ENCODE results near the gene SPDYE11.
"Not testable (repeated sequence)": the region's sequence is repeated elsewhere in the genome, so short reads cannot be mapped to it uniquely, and the experiment has no call there.

DNA sequence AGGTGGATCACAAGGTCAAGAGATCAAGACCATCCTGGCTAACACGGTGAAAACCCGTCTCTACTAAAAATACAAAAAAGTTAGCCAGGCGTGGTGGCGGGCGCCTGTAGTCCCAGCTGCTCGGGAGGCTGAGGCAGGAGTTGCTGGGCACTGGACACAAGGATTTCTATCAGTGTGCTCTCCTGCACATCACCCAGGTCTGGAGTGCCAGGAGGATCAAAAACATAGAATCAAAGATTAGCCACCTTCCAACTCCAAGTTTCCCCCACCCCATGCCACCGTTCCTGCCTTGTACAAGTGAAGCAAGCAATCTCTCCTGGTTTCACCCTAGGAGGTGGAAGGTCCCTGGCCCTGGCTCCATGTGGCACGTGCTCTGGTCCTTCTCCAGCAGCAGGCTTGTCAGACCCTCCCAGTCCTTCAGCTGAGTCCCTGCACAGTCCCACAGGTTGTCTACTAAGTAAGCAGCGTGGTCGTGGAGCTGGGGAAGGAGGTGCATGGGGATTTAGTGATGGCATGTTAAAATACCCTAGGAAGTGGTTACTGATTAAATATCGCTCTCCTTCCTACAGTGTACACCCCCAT, 59.7 kb downstream of the SPDYE11 start:
- TF ChIP-seq, protein P1, sequence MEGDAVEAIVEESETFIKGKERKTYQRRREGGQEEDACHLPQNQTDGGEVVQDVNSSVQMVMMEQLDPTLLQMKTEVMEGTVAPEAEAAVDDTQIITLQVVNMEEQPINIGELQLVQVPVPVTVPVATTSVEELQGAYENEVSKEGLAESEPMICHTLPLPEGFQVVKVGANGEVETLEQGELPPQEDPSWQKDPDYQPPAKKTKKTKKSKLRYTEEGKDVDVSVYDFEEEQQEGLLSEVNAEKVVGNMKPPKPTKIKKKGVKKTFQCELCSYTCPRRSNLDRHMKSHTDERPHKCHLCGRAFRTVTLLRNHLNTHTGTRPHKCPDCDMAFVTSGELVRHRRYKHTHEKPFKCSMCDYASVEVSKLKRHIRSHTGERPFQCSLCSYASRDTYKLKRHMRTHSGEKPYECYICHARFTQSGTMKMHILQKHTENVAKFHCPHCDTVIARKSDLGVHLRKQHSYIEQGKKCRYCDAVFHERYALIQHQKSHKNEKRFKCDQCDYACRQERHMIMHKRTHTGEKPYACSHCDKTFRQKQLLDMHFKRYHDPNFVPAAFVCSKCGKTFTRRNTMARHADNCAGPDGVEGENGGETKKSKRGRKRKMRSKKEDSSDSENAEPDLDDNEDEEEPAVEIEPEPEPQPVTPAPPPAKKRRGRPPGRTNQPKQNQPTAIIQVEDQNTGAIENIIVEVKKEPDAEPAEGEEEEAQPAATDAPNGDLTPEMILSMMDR (IDR thresholded peaks at IDR 0.05): not testable (repeated sequence)
- TF ChIP-seq POLR2A (IDR thresholded peaks at IDR 0.05): not testable (repeated sequence)
